SK-MEL-5 (cell line): ENCODE measurements around the gene MRPL33. TPM values are rescaled to one million over a fixed set of nuclear protein-coding genes. Genes with fewer than 3 reads are reported as not detected.
"Not testable (repeated sequence)": the region's sequence is repeated elsewhere in the genome, so short reads cannot be mapped to it uniquely, and the experiment has no call there.

ENCODE experiments used
- DNase-seq: peaks from one replicate; pipeline ENCODE4 v3.0.0-alpha.2; 2016; ENCODE audit warnings: low read depth, low spot score
- in situ Hi-C: cut with HindIII; loops from 2 replicates; pipeline ENCODE4 v1.10.0; 2016; ENCODE audit warnings: low sequenced_read_pairs, high pct_unique_total_duplicates, low pct_unique_long_range_greater_than_20kb
- total RNA-seq: library from RNA; depleted of rRNA; stranded (reverse); fragments of >200 nt; shearing (Covaris generic); gene quantifications from 2 replicates; pipeline ENCODE4 v1.2.3, GENCODE V29; 2014

MRPL33 gene
- total RNA-seq, 1 experiment from 2014 or later: 210 TPM

- peak; percentile 28 for DNase-seq
- in situ Hi-C loops: no loop called here
These were observed 33.7 kb upstream of the MRPL33 start for GRCh38 chr2:27737676-27738348.

GRCh38 chr2:27738349-27739057 lies 33.0 kb upstream of the MRPL33 start:
- no peak for DNase-seq
- in situ Hi-C loops: no loop called here

- DNase-seq: no peak
- in situ Hi-C loops: no loop called here
These were observed 32.5 kb upstream of the MRPL33 start for GRCh38 chr2:27739058-27739373.

GRCh38 chr2:27741673-27742072 lies 29.8 kb upstream of the MRPL33 start:
- peak; percentile 26 for DNase-seq
- in situ Hi-C loops: no loop called here

- DNase-seq: no peak
- in situ Hi-C loops: no loop called here
These were observed 28.9 kb upstream of the MRPL33 start for GRCh38 chr2:27742571-27742970.

GRCh38 chr2:27745494-27745893 lies 26.0 kb upstream of the MRPL33 start:
- in situ Hi-C loops, DNase-seq: not testable (repeated sequence)

- in situ Hi-C loops: no loop called here
- no peak for DNase-seq
These were observed 25.2 kb upstream of the MRPL33 start for GRCh38 chr2:27746325-27746724.

GRCh38 chr2:27747827-27748352 lies 23.6 kb upstream of the MRPL33 start:
- in situ Hi-C loops: no loop called here

GRCh38 chr2:27748803-27749554 lies 22.5 kb upstream of the MRPL33 start:
- DNase-seq, in situ Hi-C loops: not testable (repeated sequence)

More at GRCh38 chr2:27747827-27748352, 23.6 kb upstream of the MRPL33 start:
- DNase-seq: no peak

GRCh38 chr2:27751377-27751776 lies 20.1 kb upstream of the MRPL33 start:
- in situ Hi-C loops: no loop called here
- no peak for DNase-seq

GRCh38 chr2:27752551-27753237 lies 18.8 kb upstream of the MRPL33 start:
- no peak for DNase-seq
- in situ Hi-C loops: no loop called here

GRCh38 chr2:27754138-27754588 lies 17.4 kb upstream of the MRPL33 start:
- in situ Hi-C loops: no loop called here
- peak; percentile 87 for DNase-seq

GRCh38 chr2:27754831-27755230 lies 16.7 kb upstream of the MRPL33 start:
- DNase-seq: no peak
- in situ Hi-C loops: no loop called here

- in situ Hi-C loops: no loop called here
- DNase-seq: no peak
These were observed 15.4 kb upstream of the MRPL33 start for GRCh38 chr2:27756091-27756490.

- DNase-seq: no peak
- in situ Hi-C loops: no loop called here
These were observed 14.7 kb upstream of the MRPL33 start for GRCh38 chr2:27756544-27757498.

GRCh38 chr2:27762951-27763906 lies 8.3 kb upstream of the MRPL33 start:
- in situ Hi-C loops: no loop called here
- no peak for DNase-seq
